ENCODE results near the gene CLIP2.

DNA sequence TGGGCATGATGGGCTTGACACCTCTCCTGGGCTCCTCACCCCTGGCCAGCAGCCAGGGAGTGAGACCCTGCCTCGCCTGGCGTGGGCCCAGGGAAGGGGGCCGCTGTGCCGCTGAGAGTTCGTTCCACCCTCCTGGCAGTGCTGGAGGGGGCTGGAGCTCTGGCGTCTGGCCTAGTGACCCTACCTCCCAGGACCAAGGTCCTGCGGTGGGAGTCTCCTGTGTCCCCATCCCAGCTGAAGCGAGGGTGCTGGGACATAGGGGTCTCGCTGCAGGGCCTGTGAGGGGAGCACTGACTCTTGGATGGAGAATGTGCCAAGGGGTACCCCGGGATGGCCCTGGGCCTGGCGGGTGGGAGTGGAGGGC is 165.7 kb downstream of the CLIP2 start:
- TF ChIP-seq POLR2AphosphoS5 (IDR thresholded peaks at IDR 0.05; ENCODE audit: low read depth, low read length): no peak
- no peak for TF ChIP-seq POLR2A (IDR thresholded peaks at IDR 0.05; ENCODE audit: low read depth, low read length)
- no peak for TF ChIP-seq TAF1 (IDR thresholded peaks at IDR 0.05; ENCODE audit: low read depth, low read length)
- no peak for TF ChIP-seq PAX5 (IDR thresholded peaks at IDR 0.05; ENCODE audit: insufficient read depth, low read length, severe bottlenecking)
- TF ChIP-seq POU2F2 (IDR thresholded peaks at IDR 0.05; ENCODE audit: low read depth, low read length): no peak
- no peak for TF ChIP-seq SPI1 (IDR thresholded peaks at IDR 0.05; ENCODE audit: low read depth, low read length)

All from GM12891 (cell line).